Keratinocyte (primary cell): ENCODE results near the gene TENM4. TPM values are rescaled to one million over a fixed set of nuclear protein-coding genes. Genes with fewer than 3 reads are reported as not detected.

Experiments
- DNase-seq: peaks from one replicate; pipeline ENCODE4 v3.0.0-alpha.2; 2011; ENCODE audit warnings: low read depth, missing footprints, low spot score
- FAIRE-seq: peaks from 2 replicates; lab custom pipeline; 2011; peaks lifted over from hg19 to GRCh38; lab: Jason Lieb, UNC
- H2AFZ ChIP-seq: 2 replicates; pipeline ENCODE4 v1.6.0; 2012; ENCODE audit warnings: low read length, control low read depth, inconsistent platforms; ENCODE audit not compliant: control insufficient read depth
- H3K27ac ChIP-seq: 2 replicates; pipeline ENCODE4 v1.5.1; 2011; ENCODE audit warnings: low read length; ENCODE audit not compliant: control insufficient read depth, insufficient read depth
- H3K27me3 ChIP-seq: 3 replicates; pipeline ENCODE4 v1.6.0; 2011; ENCODE audit warnings: low read length; ENCODE audit not compliant: control insufficient read depth, insufficient read depth; ENCODE audit errors: extremely low read depth
- H3K36me3 ChIP-seq, 2 experiments: 2 replicates in 1 of 2; 3 replicates in 1 of 2; pipeline ENCODE4 v1.5.1; 2011; ENCODE audit warnings: low read length in 2 of 2, mild to moderate bottlenecking in 1 of 2; ENCODE audit not compliant: control insufficient read depth in 2 of 2, insufficient read depth in 2 of 2; ENCODE audit errors: extremely low read depth in 1 of 2
- H3K4me1 ChIP-seq: 3 replicates; pipeline ENCODE4 v1.5.1; 2011; ENCODE audit warnings: low read length; ENCODE audit not compliant: control insufficient read depth, insufficient read depth; ENCODE audit errors: extremely low read depth
- H3K4me2 ChIP-seq: 3 replicates; pipeline ENCODE4 v1.6.0; 2011; ENCODE audit warnings: low read depth, low read length; ENCODE audit not compliant: control insufficient read depth, insufficient read depth; ENCODE audit errors: extremely low read depth
- H3K4me3 ChIP-seq, 3 experiments: fragments of 200-600 bp in 1 of 3; sonication (generic) in 1 of 3; 2 replicates in 2 of 3; 3 replicates in 1 of 3; pipeline ENCODE4 v1.5.1; 2011 to 2016; ENCODE audit warnings: low read length in 3 of 3, mild to moderate bottlenecking in 3 of 3, control low read depth in 2 of 3, inconsistent platforms in 1 of 3, low read depth in 1 of 3, mixed read lengths in 1 of 3, mixed run types in 1 of 3, moderate library complexity in 1 of 3; ENCODE audit not compliant: control insufficient read depth in 2 of 3, insufficient read depth in 2 of 3; ENCODE audit errors: extremely low read depth in 1 of 3
- H3K79me2 ChIP-seq: 2 replicates; pipeline ENCODE4 v1.6.0; 2012; ENCODE audit warnings: low read length; ENCODE audit not compliant: control insufficient read depth, insufficient read depth
- H3K9ac ChIP-seq: 3 replicates; pipeline ENCODE4 v1.6.0; 2011; ENCODE audit warnings: low read length; ENCODE audit not compliant: control insufficient read depth, insufficient read depth; ENCODE audit errors: extremely low read depth
- H3K9me1 ChIP-seq: 3 replicates; pipeline ENCODE4 v1.6.0; 2011; ENCODE audit warnings: low read length; ENCODE audit not compliant: control insufficient read depth, insufficient read depth; ENCODE audit errors: extremely low read depth
- H3K9me3 ChIP-seq: 2 replicates; pipeline ENCODE4 v1.5.1; 2012; ENCODE audit warnings: low read depth, low read length; ENCODE audit not compliant: control insufficient read depth
- H4K20me1 ChIP-seq: 3 replicates; pipeline ENCODE4 v1.6.0; 2011; ENCODE audit warnings: low read length; ENCODE audit not compliant: control insufficient read depth, insufficient read depth; ENCODE audit errors: extremely low read depth
- CTCF ChIP-seq, 3 experiments: IDR thresholded peaks in 1 of 3; conservative IDR thresholded peaks in 1 of 3; optimal IDR thresholded peaks in 1 of 3; 2 replicates in 2 of 3; 3 replicates in 1 of 3; pipeline versions ENCODE3 to v1.5.1; 2011; ENCODE audit warnings: low read length in 3 of 3, mild to moderate bottlenecking in 3 of 3, moderate library complexity in 2 of 3, control low read depth in 1 of 3, inconsistent platforms in 1 of 3; ENCODE audit not compliant: insufficient read depth in 2 of 3; ENCODE audit errors: extremely low read depth in 1 of 3
- EZH2 ChIP-seq: IDR thresholded peaks from one replicate; pipeline ENCODE4 v1.6.1; 2012; ENCODE audit warnings: inconsistent platforms, mild to moderate bottlenecking, low read length, moderate library complexity
- dilution Hi-C: fragments of 300-500 bp; cut with MboI; formaldehyde crosslinking; loops from one replicate; pipeline ENCODE4 v1.7.0; 2020; ENCODE audit warnings: low sequenced_read_pairs; ENCODE audit not compliant: extremely low pct_ligation_motif_present
- polyA plus RNA-seq, 5 experiments: library from polyadenylated mRNA; depleted of rRNA in 3 of 5; stranded (reverse) in 3 of 5; stranded (forward) in 1 of 5; unstranded in 1 of 5; fragments of >200 nt; gene quantifications; 1 replicate in 1 of 5; 2 replicates in 3 of 5; 3 replicates in 1 of 5; pipeline versions ENCODE4 v1.2.1 to v1.2.3, GENCODE V29; 2011 to 2012; ENCODE audit warnings: missing spikeins in 2 of 5, low read depth in 1 of 5, low replicate concordance in 1 of 5

The TENM4 gene
- polyA plus RNA-seq, 1 donor (not counting 4 experiments of a cell fraction or from before 2014, with no cell fraction given): 3.5 TPM

- H3K36me3 ChIP-seq: no peaks in the 10 kb centered on the region
- no peak overlapping the region for H3K4me3 ChIP-seq
- H3K4me2 ChIP-seq: no peak overlapping the region
- dilution Hi-C loops: no loop called here
- H4K20me1 ChIP-seq: no peaks in the 10 kb centered on the region
- H3K4me1 ChIP-seq: peaks cover 30% of the 10 kb centered on the region
- no peak for TF ChIP-seq CTCF (optimal IDR thresholded peaks at IDR 0.05 in 1 of 3, IDR thresholded peaks at IDR 0.05 in 1 of 3, conservative IDR thresholded peaks at IDR 0.05 in 1 of 3; ENCODE audit: extremely low read depth in 1 of 3, insufficient read depth in 2 of 3, low read length in 3 of 3)
- TF ChIP-seq EZH2: no peak
- no peak overlapping the region for H3K9ac ChIP-seq
- no peaks in the 10 kb centered on the region for H3K27me3 ChIP-seq
- DNase-seq (no peak), FAIRE-seq (no peak)
- no peaks in the 10 kb centered on the region for H3K79me2 ChIP-seq
- no peak overlapping the region for H2AFZ ChIP-seq
- H3K27ac ChIP-seq: no peak overlapping the region
- no peaks in the 10 kb centered on the region for H3K9me1 ChIP-seq
- no peaks in the 10 kb centered on the region for H3K9me3 ChIP-seq
These were observed 204.3 kb downstream of the TENM4 start for GRCh38 chr11:79236541-79236971.

GRCh38 chr11:79235696-79236095 is 205.1 kb downstream of the TENM4 start:
- Histone ChIP-seq H3K27me3 (no peaks in the 10 kb centered on the region), H3K9me1 (no peaks in the 10 kb centered on the region), H3K36me3 (no peaks in the 10 kb centered on the region), H3K9me3 (no peaks in the 10 kb centered on the region), H3K79me2 (no peaks in the 10 kb centered on the region), H2AFZ (no peak overlapping the region), H3K4me1 (peaks cover 30% of the 10 kb centered on the region), H3K4me3 (no peak overlapping the region), H3K27ac (no peak overlapping the region), H4K20me1 (no peaks in the 10 kb centered on the region), H3K4me2 (no peak overlapping the region), H3K9ac (no peak overlapping the region)
- dilution Hi-C loops: no loop called here
- TF ChIP-seq EZH2: no peak
- no peak for TF ChIP-seq CTCF (optimal IDR thresholded peaks at IDR 0.05 in 1 of 3, IDR thresholded peaks at IDR 0.05 in 1 of 3, conservative IDR thresholded peaks at IDR 0.05 in 1 of 3; ENCODE audit: extremely low read depth in 1 of 3, insufficient read depth in 2 of 3, low read length in 3 of 3)
- no peak for DNase-seq
- FAIRE-seq: no peak
